HepG2 (cell line): ENCODE data around the gene CMYA5. TPM values are rescaled to one million over a fixed set of nuclear protein-coding genes. Genes with fewer than 3 reads are reported as not detected.

ENCODE experiments used
- ATAC-seq: fragments of 200-7000 bp; cut with Tn5 transposase; 3 replicates; pipeline ENCODE4 v1.9.1; 2020; ENCODE audit warnings: mild to moderate bottlenecking, moderate library complexity
- BruUV-seq: library from RNA; stranded (reverse); fragments of 400-500 nt; replicated peaks from 2 replicates; lab custom pipeline; 2021; lab: Mats Ljungman, UMichigan
- CTCF ChIA-PET: fragments of 300-600 bp; formaldehyde crosslinking; extraction: SDS; loops from one replicate; lab custom pipeline; 2021; ENCODE audit warnings: low total read pairs, inconsistent platforms, low intra/inter-chr PET ratio; lab: Yijun Ruan, JAX
- POLR2A ChIA-PET: fragments of 350-600 bp; sonication (Branson Sonifier 250); formaldehyde crosslinking; loops from one replicate; lab custom pipeline; 2020; ENCODE audit warnings: antibody characterized with exemption, inconsistent platforms; lab: Yijun Ruan, JAX
- DNase-seq: peaks from one replicate; pipeline ENCODE4 v3.0.0-alpha.2; 2015; ENCODE audit warnings: low spot score
- FAIRE-seq: peaks from 3 replicates; lab custom pipeline; 2011; peaks lifted over from hg19 to GRCh38; lab: Jason Lieb, UNC
- H2AFZ ChIP-seq: one replicate; pipeline ENCODE4 v1.6.1; 2011; ENCODE audit warnings: low read length, inconsistent platforms
- H3K27ac ChIP-seq: fragments of 300-600 bp; 3 replicates; pipeline ENCODE4 v1.8.0; 2011; ENCODE audit warnings: mixed run types, mild to moderate bottlenecking, mixed read lengths, low read length, inconsistent platforms; ENCODE audit not compliant: insufficient read depth; ENCODE audit errors: extremely low read length
- H3K27me3 ChIP-seq, 2 experiments: fragments of 200-600 bp in 1 of 2; 2 replicates in 1 of 2; 3 replicates in 1 of 2; pipeline versions ENCODE4 v1.6.0 to v1.8.0; 2011; ENCODE audit warnings: low read length in 2 of 2, mild to moderate bottlenecking in 2 of 2, moderate library complexity in 2 of 2, inconsistent platforms in 1 of 2; ENCODE audit not compliant: insufficient read depth in 2 of 2, control insufficient read depth in 1 of 2
- H3K36me3 ChIP-seq, 2 experiments: fragments of 200-600 bp in 1 of 2; replicated peaks in 1 of 2; 2 replicates in 1 of 2; 3 replicates in 1 of 2; pipeline versions ENCODE4 v1.5.1 to v1.8.0; 2011; ENCODE audit warnings: low read length in 2 of 2, inconsistent platforms in 1 of 2; ENCODE audit not compliant: insufficient read depth in 2 of 2, control insufficient read depth in 1 of 2
- H3K4me1 ChIP-seq: 2 replicates; pipeline ENCODE4 v1.5.1; 2012; ENCODE audit warnings: low read length, inconsistent platforms; ENCODE audit not compliant: insufficient read depth
- H3K4me2 ChIP-seq: 2 replicates; pipeline ENCODE4 v1.6.0; 2011; ENCODE audit warnings: low read depth, low read length, inconsistent platforms
- H3K4me3 ChIP-seq, 3 experiments: fragments of 200-600 bp in 1 of 3; sonication (generic), shearing (Covaris generic) in 1 of 3; replicated peaks in 1 of 3; 2 replicates each; pipeline ENCODE4 v1.5.1; 2011 to 2016; ENCODE audit warnings: low read length in 3 of 3, inconsistent platforms in 2 of 3, low read depth in 2 of 3, mild to moderate bottlenecking in 2 of 3, control low read depth in 1 of 3, mixed read lengths in 1 of 3; ENCODE audit not compliant: insufficient read depth in 1 of 3
- H3K79me2 ChIP-seq: one replicate; pipeline ENCODE4 v1.6.1; 2011; ENCODE audit warnings: low read length, inconsistent platforms; ENCODE audit not compliant: insufficient read depth
- H3K9ac ChIP-seq: 2 replicates; pipeline ENCODE4 v1.6.0; 2011; ENCODE audit warnings: mild to moderate bottlenecking, low read depth, low read length, inconsistent platforms; ENCODE audit not compliant: insufficient read depth
- H3K9me3 ChIP-seq: 2 replicates; pipeline ENCODE4 v1.5.1; 2012; ENCODE audit warnings: mild to moderate bottlenecking, low read length
- H4K20me1 ChIP-seq: 2 replicates; pipeline ENCODE4 v1.6.0; 2011; ENCODE audit warnings: inconsistent platforms, mild to moderate bottlenecking, low read length, moderate library complexity; ENCODE audit not compliant: insufficient read depth
- HOXD1 ChIP-seq: sonication (generic); formaldehyde crosslinking; IDR thresholded peaks from 2 replicates; pipeline ENCODE4 v1.5.0; 2020; ENCODE audit warnings: missing genetic modification reagents
- JUNB ChIP-seq: sonication (generic); formaldehyde crosslinking; IDR thresholded peaks from 2 replicates; pipeline ENCODE4 v1.8.0; 2022; ENCODE audit warnings: missing genetic modification reagents, mild to moderate bottlenecking, borderline replicate concordance
- KLF12 ChIP-seq: sonication (generic); formaldehyde crosslinking; IDR thresholded peaks from 2 replicates; pipeline ENCODE4 v1.4.0; 2020; ENCODE audit warnings: missing genetic modification reagents, borderline replicate concordance
- MED13 ChIP-seq: sonication (generic); formaldehyde crosslinking; IDR thresholded peaks from 2 replicates; pipeline ENCODE4 v1.5.0; 2020; ENCODE audit warnings: missing genetic modification reagents
- NKX3-1 ChIP-seq: sonication (generic); formaldehyde crosslinking; IDR thresholded peaks from 2 replicates; pipeline ENCODE4 v1.5.0; 2020; ENCODE audit warnings: missing genetic modification reagents
- NR1H2 ChIP-seq: sonication (generic); formaldehyde crosslinking; IDR thresholded peaks from 2 replicates; pipeline ENCODE4 v1.8.1; 2022; ENCODE audit warnings: low read depth, missing genetic modification reagents, borderline replicate concordance
- ZFP36L2 ChIP-seq: sonication (generic); formaldehyde crosslinking; IDR thresholded peaks from 2 replicates; pipeline ENCODE4 v1.4.0; 2020; ENCODE audit warnings: missing genetic modification reagents
- ZFP37 ChIP-seq: sonication (generic); formaldehyde crosslinking; IDR thresholded peaks from 2 replicates; pipeline ENCODE4 v1.4.0; 2020; ENCODE audit warnings: missing genetic modification reagents, borderline replicate concordance
- ZNF281 ChIP-seq: sonication (generic); formaldehyde crosslinking; IDR thresholded peaks from 2 replicates; pipeline ENCODE4 v1.4.0; 2020; ENCODE audit warnings: missing genetic modification reagents, borderline replicate concordance
- ZNF3 ChIP-seq: IDR thresholded peaks from 2 replicates; pipeline ENCODE4 v1.7.0; 2017; ENCODE audit warnings: inconsistent platforms
- ZNF644 ChIP-seq: IDR thresholded peaks from 2 replicates; pipeline ENCODE4 v1.6.1; 2016; ENCODE audit warnings: low read depth
- ZSCAN29 ChIP-seq: sonication (generic); formaldehyde crosslinking; conservative IDR thresholded peaks from 2 replicates; pipeline ENCODE4 v1.4.0; 2020; ENCODE audit warnings: mild to moderate bottlenecking, missing genetic modification reagents
- WGBS: methylation state at CpG from one replicate; pipeline ENCODE4 v1.1.6; 2017; ENCODE audit warnings: low lambda C conversion rate; 5-methylcytosine and 5-hydroxymethylcytosine counted together
- in situ Hi-C: cut with HindIII; loops from 2 replicates; pipeline ENCODE4 v1.10.0; 2017; ENCODE audit warnings: low pct_unique_long_range_greater_than_20kb; ENCODE audit not compliant: extremely low pct_ligation_motif_present
- intact Hi-C: fragments of 100-400 bp; cut with micrococcal nuclease; formaldehyde crosslinking; loops from one replicate; pipeline ENCODE4 v1.10.0; 2022; ENCODE audit not compliant: unreplicated experiment
- polyA plus RNA-seq, 8 experiments: library from polyadenylated mRNA; depleted of rRNA in 3 of 8; stranded (reverse) in 7 of 8; unstranded in 1 of 8; fragments of >200 nt; fragmentation: Illumina TruSeq in 4 of 8; extraction: Trizol in 4 of 8; gene quantifications; 2 replicates each; pipeline versions ENCODE4 v1.2.1 to v1.2.3, GENCODE V29; 2011 to 2016; ENCODE audit warnings: low read depth in 4 of 8, missing spikeins in 1 of 8, mixed read lengths in 1 of 8; ENCODE audit not compliant: insufficient read depth in 1 of 8
- total RNA-seq, 5 experiments: library from RNA; depleted of rRNA; stranded (reverse); fragments of >200 nt; fragmentation: Illumina TruSeq; extraction: Trizol; gene quantifications; 2 replicates each; pipeline ENCODE4 v1.2.3, GENCODE V29; 2016; ENCODE audit warnings: low read depth in 1 of 5
- TF ChIP-seq, protein P1 (sequence below): IDR thresholded peaks from 2 replicates; pipeline ENCODE4 v1.6.1; 2018; ENCODE audit warnings: missing genetic modification reagents
- TF ChIP-seq, protein P2 (sequence below): sonication (generic); formaldehyde crosslinking; IDR thresholded peaks from 2 replicates; pipeline ENCODE4 v1.4.0; 2020; ENCODE audit warnings: low read depth, mild to moderate bottlenecking, missing genetic modification reagents

The CMYA5 gene
- total and polyA plus RNA-seq, 2 of the 13 experiments (the other 11 are each of a cell fraction or from before 2014, with no cell fraction given), result 0.13 to 0.51 TPM

- TF ChIP-seq JUNB (CRISPR knock-in tag) (no peak), ZFP36L2 (no peak), ZFP37 (CRISPR knock-in tag) (no peak)
- TF ChIP-seq, protein P1, sequence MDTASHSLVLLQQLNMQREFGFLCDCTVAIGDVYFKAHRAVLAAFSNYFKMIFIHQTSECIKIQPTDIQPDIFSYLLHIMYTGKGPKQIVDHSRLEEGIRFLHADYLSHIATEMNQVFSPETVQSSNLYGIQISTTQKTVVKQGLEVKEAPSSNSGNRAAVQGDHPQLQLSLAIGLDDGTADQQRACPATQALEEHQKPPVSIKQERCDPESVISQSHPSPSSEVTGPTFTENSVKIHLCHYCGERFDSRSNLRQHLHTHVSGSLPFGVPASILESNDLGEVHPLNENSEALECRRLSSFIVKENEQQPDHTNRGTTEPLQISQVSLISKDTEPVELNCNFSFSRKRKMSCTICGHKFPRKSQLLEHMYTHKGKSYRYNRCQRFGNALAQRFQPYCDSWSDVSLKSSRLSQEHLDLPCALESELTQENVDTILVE (CRISPR knock-in tag), result no peak
- TF ChIP-seq, all 625 proteins: peak for 0
Measured at GRCh38 chr5:79713727-79714126, 24.1 kb downstream of the CMYA5 start (continued).

GRCh38 chr5:79716839-79717238 lies 27.2 kb downstream of the CMYA5 start:
- no peaks in the 10 kb centered on the region for H3K36me3 ChIP-seq
- H3K4me1 ChIP-seq, result no peaks in the 10 kb centered on the region
- H3K9ac ChIP-seq, result no peak overlapping the region
- CTCF ChIA-PET, result no interaction called here
- no peaks in the 10 kb centered on the region for H4K20me1 ChIP-seq
- TF ChIP-seq ZNF644 (no peak), MED13 (no peak), ZNF3 (CRISPR knock-in tag) (no peak), NR1H2 (CRISPR knock-in tag) (no peak), ZNF281 (CRISPR knock-in tag) (no peak), ZSCAN29 (no peak), HOXD1 (CRISPR knock-in tag) (no peak), NKX3-1 (CRISPR knock-in tag) (no peak), KLF12 (CRISPR knock-in tag) (no peak)
- TF ChIP-seq, protein P2, sequence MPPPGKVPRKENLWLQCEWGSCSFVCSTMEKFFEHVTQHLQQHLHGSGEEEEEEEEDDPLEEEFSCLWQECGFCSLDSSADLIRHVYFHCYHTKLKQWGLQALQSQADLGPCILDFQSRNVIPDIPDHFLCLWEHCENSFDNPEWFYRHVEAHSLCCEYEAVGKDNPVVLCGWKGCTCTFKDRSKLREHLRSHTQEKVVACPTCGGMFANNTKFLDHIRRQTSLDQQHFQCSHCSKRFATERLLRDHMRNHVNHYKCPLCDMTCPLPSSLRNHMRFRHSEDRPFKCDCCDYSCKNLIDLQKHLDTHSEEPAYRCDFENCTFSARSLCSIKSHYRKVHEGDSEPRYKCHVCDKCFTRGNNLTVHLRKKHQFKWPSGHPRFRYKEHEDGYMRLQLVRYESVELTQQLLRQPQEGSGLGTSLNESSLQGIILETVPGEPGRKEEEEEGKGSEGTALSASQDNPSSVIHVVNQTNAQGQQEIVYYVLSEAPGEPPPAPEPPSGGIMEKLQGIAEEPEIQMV (CRISPR knock-in tag), result no peak
- TF ChIP-seq, all 625 proteins: peak for 0
- WGBS, result 11% methylated on average over 1 of the region's 1 CpG
- intact Hi-C loops, result no loop called here
- ATAC-seq, result no peak
- no peak for DNase-seq
- Histone ChIP-seq H3K9me3 (peaks cover 15% of the 10 kb centered on the region), H3K27ac (no peak overlapping the region), H3K79me2 (no peaks in the 10 kb centered on the region), H2AFZ (no peak overlapping the region), H3K4me3 (no peak overlapping the region), H3K27me3 (no peaks in the 10 kb centered on the region), H3K4me2 (no peak overlapping the region)
- no peak for FAIRE-seq
- POLR2A ChIA-PET, result no interaction called here
- BruUV-seq, result no TSS peak
- in situ Hi-C loops, result no loop called here
